Left lung (tissue), 10 donors: Measurements from ENCODE around the gene CFAP58. TPM values are rescaled to one million over a fixed set of nuclear protein-coding genes. Genes with fewer than 3 reads are reported as not detected.
A peak's percentile ranks its signal among the peaks of the same experiment; 100 is the strongest.

Experiments
- ATAC-seq: fragments of 200-7000 bp; cut with Tn5 transposase; one replicate; pipeline ENCODE4 v1.9.1; 2020; ENCODE audit warnings: moderate library complexity
- DNase-seq, 4 donors: peaks; one replicate each; pipeline ENCODE4 v3.0.0-alpha.2; 2013 to 2020
- H3K27ac ChIP-seq, 2 donors: fragments of 200-600 bp; sonication (generic) in 1 of 2; one replicate each; pipeline versions ENCODE4 v1.5.0 to v1.8.0; 2020 to 2021
- H3K27me3 ChIP-seq, 2 donors: fragments of 200-600 bp; sonication (generic) in 1 of 2; one replicate each; pipeline versions ENCODE4 v1.5.0 to v1.8.0; 2020 to 2021
- H3K36me3 ChIP-seq, 2 donors: fragments of 200-600 bp; sonication (generic) in 1 of 2; one replicate each; pipeline versions ENCODE4 v1.5.0 to v1.8.0; 2020 to 2021
- H3K4me1 ChIP-seq, 2 donors: fragments of 200-600 bp; one replicate each; pipeline ENCODE4 v1.8.0; 2021
- H3K4me3 ChIP-seq, 2 donors: fragments of 200-600 bp; sonication (generic) in 1 of 2; one replicate each; pipeline versions ENCODE4 v1.5.0 to v1.8.0; 2020 to 2021; ENCODE audit warnings: mild to moderate bottlenecking in 1 of 2
- H3K9me3 ChIP-seq, 2 donors: fragments of 200-600 bp; sonication (generic) in 1 of 2; one replicate each; pipeline versions ENCODE4 v1.5.0 to v1.8.0; 2020 to 2021
- intact Hi-C, 2 donors: fragments of 100-400 bp; cut with DNase I; formaldehyde crosslinking; loops; one replicate each; pipeline versions ENCODE4 v1.11.2 to v1.14.2; 2022
- polyA plus RNA-seq, 6 donors: library from polyadenylated mRNA; unstranded; fragments of 120-200 nt; gene quantifications; one replicate each; pipeline ENCODE4 v1.2.1, GENCODE V29; 2013; ENCODE audit not compliant: insufficient read length in 6 of 6
- total RNA-seq, 2 donors: library from RNA; stranded (reverse); fragmentation: NEBNext Ultra II Directional; extraction: Animal tissue kit (Norgen Biotek cat#: 25700); gene quantifications; one replicate each; pipeline ENCODE4 v1.2.1, GENCODE V29; 2021
- TF ChIP-seq, protein P1 (sequence below), 2 donors: fragments of 200-600 bp; sonication (generic) in 1 of 2; IDR thresholded peaks; one replicate each; pipeline versions ENCODE4 v1.5.0 to v1.8.0; 2021; ENCODE audit warnings: antibody characterized with exemption in 2 of 2
- donor health status: DM: no; HTN: yes; CAD: no.
- donor health status: DM: no; HTN: no; CAD: no.

CFAP58 gene
- total and polyA plus RNA-seq, 8 donors: 0.29 to 2.2 (median 1.6) TPM

DNA sequence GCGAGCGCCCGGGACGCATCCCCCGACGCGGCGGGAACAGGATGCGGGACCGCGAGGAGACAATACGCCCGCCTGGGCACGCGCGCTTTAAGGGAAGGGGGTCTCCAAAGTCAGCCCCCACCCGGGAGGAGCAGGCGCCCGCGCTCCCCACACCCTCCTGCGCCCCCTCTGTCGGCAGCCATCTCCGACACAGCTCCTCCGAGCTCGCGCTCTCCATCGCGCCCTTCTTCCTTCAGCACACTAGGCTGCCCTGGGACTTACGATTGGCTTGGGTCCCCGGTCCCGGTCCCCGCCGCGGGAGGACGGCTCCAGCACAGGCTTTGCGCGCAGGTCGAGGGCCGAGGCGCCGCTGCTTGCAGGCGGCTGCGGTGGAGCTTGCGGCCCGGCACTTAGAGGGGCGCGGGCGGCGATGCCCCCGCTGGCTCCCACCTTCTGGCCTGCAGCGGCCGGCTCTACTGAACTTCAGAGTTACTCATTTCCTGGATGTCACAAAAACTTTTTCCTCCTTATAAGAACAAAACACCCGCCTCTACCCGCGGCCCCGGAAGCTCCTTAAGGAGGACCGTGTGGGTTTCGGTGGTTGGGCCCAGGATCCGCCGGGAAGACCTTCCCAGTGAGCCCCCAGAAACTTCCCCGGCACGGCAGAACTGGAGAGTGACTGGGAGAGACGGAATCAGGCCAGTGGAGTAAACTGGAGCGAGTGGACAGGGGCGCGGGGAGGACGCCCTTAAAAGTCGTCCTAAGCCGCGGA is 15.5 kb upstream of the CFAP58 start, which contains the start of gene ITPRIP:
Gene ITPRIP, minus strand, starts transcription at position 481 of the 751 bp plus-strand sequence. CDS start 22,414 bp downstream, outside the sequence.
- DNase-seq (peak; percentile 84 to 91 (median 88)), ATAC-seq (peak; percentile 75)
- intact Hi-C loops: no loop called here
- H3K27ac ChIP-seq: peak within 1 kb of the TSS; percentile 98 to 100
- H3K27me3 ChIP-seq: no peaks in the 10 kb centered on the region
- H3K36me3 ChIP-seq: peaks cover 0 to 10% of the 10 kb centered on the region in 2 donors
- H3K4me1 ChIP-seq: peaks cover 23 to 60% of the 10 kb centered on the region in 2 donors
- no peaks in the 10 kb centered on the region for H3K9me3 ChIP-seq
- TF ChIP-seq, protein P1, sequence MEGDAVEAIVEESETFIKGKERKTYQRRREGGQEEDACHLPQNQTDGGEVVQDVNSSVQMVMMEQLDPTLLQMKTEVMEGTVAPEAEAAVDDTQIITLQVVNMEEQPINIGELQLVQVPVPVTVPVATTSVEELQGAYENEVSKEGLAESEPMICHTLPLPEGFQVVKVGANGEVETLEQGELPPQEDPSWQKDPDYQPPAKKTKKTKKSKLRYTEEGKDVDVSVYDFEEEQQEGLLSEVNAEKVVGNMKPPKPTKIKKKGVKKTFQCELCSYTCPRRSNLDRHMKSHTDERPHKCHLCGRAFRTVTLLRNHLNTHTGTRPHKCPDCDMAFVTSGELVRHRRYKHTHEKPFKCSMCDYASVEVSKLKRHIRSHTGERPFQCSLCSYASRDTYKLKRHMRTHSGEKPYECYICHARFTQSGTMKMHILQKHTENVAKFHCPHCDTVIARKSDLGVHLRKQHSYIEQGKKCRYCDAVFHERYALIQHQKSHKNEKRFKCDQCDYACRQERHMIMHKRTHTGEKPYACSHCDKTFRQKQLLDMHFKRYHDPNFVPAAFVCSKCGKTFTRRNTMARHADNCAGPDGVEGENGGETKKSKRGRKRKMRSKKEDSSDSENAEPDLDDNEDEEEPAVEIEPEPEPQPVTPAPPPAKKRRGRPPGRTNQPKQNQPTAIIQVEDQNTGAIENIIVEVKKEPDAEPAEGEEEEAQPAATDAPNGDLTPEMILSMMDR (IDR thresholded peaks at IDR 0.05): peak in 1 of 2 donors; percentile 9
- H3K4me3 ChIP-seq: peak within 1 kb of the TSS; percentile 94

DNA sequence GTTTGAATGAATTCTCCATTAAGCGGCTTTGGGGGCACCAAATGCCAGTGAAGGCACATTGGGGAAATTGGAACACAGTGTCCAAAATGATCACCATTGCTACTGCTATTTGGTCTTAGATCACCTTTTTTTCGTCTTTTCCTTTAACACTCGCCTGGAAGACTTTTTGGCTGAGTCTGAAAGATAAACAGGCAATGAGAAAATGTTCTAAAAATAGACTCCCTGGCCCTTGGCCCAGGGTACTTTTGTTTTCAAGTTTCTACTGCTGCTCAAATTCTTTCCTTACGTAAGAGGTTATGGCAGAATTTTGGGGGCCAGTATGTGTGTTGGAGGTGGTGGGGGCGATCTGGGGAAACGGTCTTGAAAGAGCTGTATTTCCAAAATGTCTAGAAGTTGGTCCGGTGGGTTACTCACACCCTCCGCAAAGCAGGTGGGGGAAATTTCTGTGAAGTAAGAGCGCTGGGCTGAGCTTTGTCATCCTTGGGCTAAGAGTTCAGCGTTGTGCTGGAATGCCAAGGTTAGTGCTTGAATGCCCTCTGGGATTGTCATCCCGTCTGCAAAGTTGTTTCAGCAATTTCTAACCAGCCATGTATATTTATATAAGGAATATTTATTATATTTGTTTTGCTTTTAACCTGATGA is 14.0 kb upstream of the CFAP58 start:
- H3K9me3 ChIP-seq: no peaks in the 10 kb centered on the region
- peak in 3 of 4 donors; percentile 49 to 94 (median 92) for DNase-seq
- peak; percentile 32 for ATAC-seq
- peak overlapping the region; percentile 98 to 100 for H3K27ac ChIP-seq
- H3K4me1 ChIP-seq: peaks cover 23 to 46% of the 10 kb centered on the region in 2 donors
- peaks cover 0 to 3% of the 10 kb centered on the region in 2 donors for H3K36me3 ChIP-seq
- TF ChIP-seq, protein P1 (IDR thresholded peaks at IDR 0.05): no peak
- intact Hi-C loops: no loop called here
- no peaks in the 10 kb centered on the region for H3K27me3 ChIP-seq
- H3K4me3 ChIP-seq: peak overlapping the region; percentile 94

DNA sequence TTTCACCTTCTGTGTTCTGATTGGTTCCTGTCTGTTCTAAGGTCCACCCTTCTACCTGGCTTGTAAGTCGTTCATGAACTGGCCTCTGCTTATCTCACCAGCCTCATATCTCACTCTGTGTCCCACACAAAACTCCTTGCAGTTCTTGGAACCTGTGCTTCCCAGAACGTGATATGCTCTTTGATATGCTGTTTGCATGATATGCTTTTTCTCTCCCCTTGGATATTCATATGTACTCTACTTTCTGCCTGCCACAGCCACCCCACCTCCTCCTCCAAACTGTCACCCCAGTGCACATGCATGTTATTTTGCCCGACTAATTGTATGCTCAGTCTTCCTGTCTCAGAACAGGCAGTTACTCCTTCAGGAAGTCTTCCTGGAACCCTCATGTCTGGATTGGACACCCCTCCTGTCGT is 13.5 kb upstream of the CFAP58 start:
- TF ChIP-seq, protein P1 (IDR thresholded peaks at IDR 0.05): no peak
- ATAC-seq (peak; percentile 44), DNase-seq (peak in 1 of 4 donors; percentile 24)
- Histone ChIP-seq H3K27me3 (no peaks in the 10 kb centered on the region), H3K36me3 (no peaks in the 10 kb centered on the region), H3K4me1 (peaks cover 23 to 41% of the 10 kb centered on the region in 2 donors), H3K27ac (peak overlapping the region; percentile 98 to 100), H3K4me3 (peak overlapping the region in 1 of 2 donors; percentile 94), H3K9me3 (no peaks in the 10 kb centered on the region)
- intact Hi-C loops: no loop called here

DNA sequence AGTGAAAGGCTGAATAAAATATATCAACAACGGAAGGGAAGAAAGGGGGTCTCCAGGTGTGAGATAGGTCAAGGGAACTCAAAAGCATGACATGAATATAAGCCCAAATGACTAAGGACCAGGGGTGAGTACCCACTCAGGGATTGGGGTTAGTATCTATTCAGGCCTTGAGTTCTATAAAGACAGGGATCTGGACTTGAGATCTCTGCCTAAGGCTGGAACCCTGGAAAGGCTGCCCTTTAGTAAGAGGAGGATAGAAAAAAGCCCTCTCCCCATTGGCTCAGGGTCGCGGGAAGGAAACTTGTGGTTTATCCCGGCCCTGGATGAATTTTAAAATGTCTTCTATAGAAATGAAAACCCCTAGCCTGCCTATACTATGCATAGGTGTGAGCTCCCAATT is 13.0 kb upstream of the CFAP58 start:
- intact Hi-C loops: no loop called here
- Histone ChIP-seq H3K27me3 (no peaks in the 10 kb centered on the region), H3K27ac (peak overlapping the region; percentile 98 to 100), H3K36me3 (no peaks in the 10 kb centered on the region), H3K4me1 (peaks cover 22 to 37% of the 10 kb centered on the region in 2 donors), H3K4me3 (no peak overlapping the region), H3K9me3 (no peaks in the 10 kb centered on the region)
- TF ChIP-seq, protein P1 (IDR thresholded peaks at IDR 0.05): no peak
- ATAC-seq: no peak
- no peak for DNase-seq

DNA sequence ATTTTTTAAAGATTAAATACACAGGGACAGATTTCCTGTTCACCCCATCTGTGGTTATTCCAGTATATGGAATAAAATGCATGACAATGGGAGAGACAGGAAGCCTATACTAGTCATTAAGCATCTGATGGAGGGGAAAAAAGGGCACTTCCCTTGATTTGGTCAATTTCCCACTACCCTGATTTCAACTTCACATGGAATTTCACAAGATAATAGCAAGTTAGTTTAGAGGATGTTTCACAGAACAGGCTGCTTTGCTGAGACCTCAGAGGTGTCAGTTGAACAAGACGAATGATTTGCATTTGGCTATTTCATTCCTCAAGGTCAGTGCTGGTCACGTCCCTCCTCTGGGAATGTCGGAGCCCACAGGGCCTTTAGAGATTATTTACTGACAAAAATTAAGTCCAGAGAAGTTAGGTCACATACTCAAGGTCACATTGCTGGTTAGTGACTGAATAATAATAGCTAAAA is 10.7 kb upstream of the CFAP58 start:
- Histone ChIP-seq H3K36me3 (no peaks in the 10 kb centered on the region), H3K4me3 (no peak overlapping the region), H3K27ac (no peak overlapping the region), H3K4me1 (peaks cover 13 to 37% of the 10 kb centered on the region in 2 donors), H3K27me3 (no peaks in the 10 kb centered on the region), H3K9me3 (no peaks in the 10 kb centered on the region)
- DNase-seq: no peak
- TF ChIP-seq, protein P1 (IDR thresholded peaks at IDR 0.05): no peak
- ATAC-seq: no peak
- intact Hi-C loops: no loop called here
